Measurements from ENCODE around the gene EVI5. TPM values are rescaled to one million over a fixed set of nuclear protein-coding genes. Genes with fewer than 3 reads are reported as not detected.
A peak's percentile ranks its signal among the peaks of the same experiment; 100 is the strongest.

The EVI5 gene
- total RNA-seq, 3 donors from 2014 or later, result 28.0 to 38.7 (median 31.2) TPM

GRCh38 chr1:92808381-92808780, 23.5 kb upstream of the EVI5 start:
- Histone ChIP-seq H3K4me3 (no peak overlapping the region), H3K4me1 (no peaks in the 10 kb centered on the region), H3K36me3 (no peaks in the 10 kb centered on the region), H3K27ac (no peak overlapping the region), H3K27me3 (no peaks in the 10 kb centered on the region), H3K9me3 (no peaks in the 10 kb centered on the region)
- intact Hi-C loops (cut with DNase I; ENCODE audit: low total_unique reads), result no loop called here
- no peak for DNase-seq (ENCODE audit: low spot score in 2 of 2)
- TF ChIP-seq POLR2AphosphoS5 (IDR thresholded peaks at IDR 0.05) (no peak), POLR2A (IDR thresholded peaks at IDR 0.05) (no peak), CTCF (IDR thresholded peaks at IDR 0.05) (no peak)

- H3K27me3 ChIP-seq, result no peaks in the 10 kb centered on the region
- H3K9me3 ChIP-seq, result no peaks in the 10 kb centered on the region
- no peak for TF ChIP-seq POLR2AphosphoS5 (IDR thresholded peaks at IDR 0.05)
- TF ChIP-seq POLR2A (IDR thresholded peaks at IDR 0.05), result no peak
- TF ChIP-seq CTCF (IDR thresholded peaks at IDR 0.05), result no peak
- no peak overlapping the region for H3K27ac ChIP-seq
- no peaks in the 10 kb centered on the region for H3K4me1 ChIP-seq
- H3K4me3 ChIP-seq, result no peak overlapping the region
- intact Hi-C loops (cut with DNase I; ENCODE audit: low total_unique reads), result no loop called here
- no peaks in the 10 kb centered on the region for H3K36me3 ChIP-seq
- DNase-seq (ENCODE audit: low spot score in 2 of 2), result no peak
These were observed 20.3 kb upstream of the EVI5 start for GRCh38 chr1:92805216-92805615.

GRCh38 chr1:92804721-92805201, 19.9 kb upstream of the EVI5 start:
- Histone ChIP-seq H3K4me3 (peak overlapping the region in 1 of 3 donors; percentile 34), H3K27ac (no peak overlapping the region), H3K27me3 (no peaks in the 10 kb centered on the region), H3K9me3 (no peaks in the 10 kb centered on the region), H3K36me3 (no peaks in the 10 kb centered on the region), H3K4me1 (no peaks in the 10 kb centered on the region)
- intact Hi-C loops (cut with DNase I; ENCODE audit: low total_unique reads), result loop anchor here (5.0 kb wide), 1 partner anchor 877 kb away; no protein-coding TSS in a partner anchor
- DNase-seq (ENCODE audit: low spot score in 2 of 2), result no peak
- no peak for TF ChIP-seq POLR2A (IDR thresholded peaks at IDR 0.05)
- no peak for TF ChIP-seq CTCF (IDR thresholded peaks at IDR 0.05)
- no peak for TF ChIP-seq POLR2AphosphoS5 (IDR thresholded peaks at IDR 0.05)

- Histone ChIP-seq H3K4me1 (no peaks in the 10 kb centered on the region), H3K27ac (no peak overlapping the region), H3K36me3 (no peaks in the 10 kb centered on the region), H3K9me3 (no peaks in the 10 kb centered on the region), H3K27me3 (no peaks in the 10 kb centered on the region), H3K4me3 (no peak overlapping the region)
- intact Hi-C loops (cut with DNase I; ENCODE audit: low total_unique reads), result loop anchor here (5.0 kb wide), 1 partner anchor 876 kb away; no protein-coding TSS in a partner anchor
- TF ChIP-seq CTCF (IDR thresholded peaks at IDR 0.05), result no peak
- no peak for TF ChIP-seq POLR2AphosphoS5 (IDR thresholded peaks at IDR 0.05)
- TF ChIP-seq POLR2A (IDR thresholded peaks at IDR 0.05), result no peak
- DNase-seq (ENCODE audit: low spot score in 2 of 2), result no peak
These were observed 18.4 kb upstream of the EVI5 start for GRCh38 chr1:92803140-92803887.

- Histone ChIP-seq H3K9me3 (no peaks in the 10 kb centered on the region), H3K4me3 (no peak overlapping the region), H3K4me1 (no peaks in the 10 kb centered on the region), H3K36me3 (no peaks in the 10 kb centered on the region), H3K27ac (no peak overlapping the region), H3K27me3 (no peaks in the 10 kb centered on the region)
- intact Hi-C loops (cut with DNase I; ENCODE audit: low total_unique reads), result no loop called here
- no peak for DNase-seq (ENCODE audit: low spot score in 2 of 2)
- TF ChIP-seq POLR2A (IDR thresholded peaks at IDR 0.05) (no peak), CTCF (IDR thresholded peaks at IDR 0.05) (no peak), POLR2AphosphoS5 (IDR thresholded peaks at IDR 0.05) (no peak)
These were observed 13.1 kb upstream of the EVI5 start for GRCh38 chr1:92797961-92798360.

All from breast epithelium (tissue), 4 donors.